Neural progenitor cell (in vitro differentiated cells): Measurements from ENCODE around the gene TMEM94.

Experiments
- EZH2 ChIP-seq: fragments of 200-600 bp; sonication (generic); IDR thresholded peaks from 2 replicates; pipeline ENCODE4 v1.6.1; 2017; ENCODE audit warnings: antibody characterized with exemption, mild to moderate bottlenecking, moderate library complexity
- EZH2phosphoT487 ChIP-seq: fragments of 200-600 bp; sonication (generic); IDR thresholded peaks from 2 replicates; pipeline ENCODE4 v1.6.1; 2017; ENCODE audit warnings: antibody characterized with exemption
- TF ChIP-seq, protein P1 (sequence below): fragments of 200-600 bp; sonication (generic); IDR thresholded peaks from 2 replicates; pipeline ENCODE4 v1.5.1; 2017; ENCODE audit warnings: antibody characterized with exemption, mild to moderate bottlenecking

DNA sequence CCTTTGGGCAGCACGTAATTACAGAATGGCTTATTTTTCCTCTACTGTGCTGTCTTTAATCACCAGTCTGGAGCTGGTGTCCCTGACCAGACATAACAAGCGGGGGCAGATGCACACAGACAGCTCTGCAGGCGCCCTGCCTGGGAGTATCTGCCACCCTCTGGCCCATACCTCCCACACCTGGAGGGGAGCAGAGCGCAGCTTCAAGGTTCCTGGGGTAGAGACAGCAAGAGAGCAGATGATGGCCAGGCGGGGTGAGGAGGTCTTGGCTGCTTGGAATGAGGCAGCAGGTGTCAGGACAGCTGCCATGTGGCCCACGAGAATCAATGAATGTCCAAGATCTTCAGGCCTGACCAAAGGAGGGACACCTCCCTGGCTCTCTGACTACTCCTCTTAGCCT, 23.8 kb downstream of the TMEM94 start:
- no peak for TF ChIP-seq EZH2
- TF ChIP-seq, protein P1, sequence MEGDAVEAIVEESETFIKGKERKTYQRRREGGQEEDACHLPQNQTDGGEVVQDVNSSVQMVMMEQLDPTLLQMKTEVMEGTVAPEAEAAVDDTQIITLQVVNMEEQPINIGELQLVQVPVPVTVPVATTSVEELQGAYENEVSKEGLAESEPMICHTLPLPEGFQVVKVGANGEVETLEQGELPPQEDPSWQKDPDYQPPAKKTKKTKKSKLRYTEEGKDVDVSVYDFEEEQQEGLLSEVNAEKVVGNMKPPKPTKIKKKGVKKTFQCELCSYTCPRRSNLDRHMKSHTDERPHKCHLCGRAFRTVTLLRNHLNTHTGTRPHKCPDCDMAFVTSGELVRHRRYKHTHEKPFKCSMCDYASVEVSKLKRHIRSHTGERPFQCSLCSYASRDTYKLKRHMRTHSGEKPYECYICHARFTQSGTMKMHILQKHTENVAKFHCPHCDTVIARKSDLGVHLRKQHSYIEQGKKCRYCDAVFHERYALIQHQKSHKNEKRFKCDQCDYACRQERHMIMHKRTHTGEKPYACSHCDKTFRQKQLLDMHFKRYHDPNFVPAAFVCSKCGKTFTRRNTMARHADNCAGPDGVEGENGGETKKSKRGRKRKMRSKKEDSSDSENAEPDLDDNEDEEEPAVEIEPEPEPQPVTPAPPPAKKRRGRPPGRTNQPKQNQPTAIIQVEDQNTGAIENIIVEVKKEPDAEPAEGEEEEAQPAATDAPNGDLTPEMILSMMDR = no peak
- no peak for TF ChIP-seq EZH2phosphoT487
